Gastroesophageal sphincter (tissue), 4 donors: ENCODE data around the gene STARD3. TPM values are rescaled to one million over a fixed set of nuclear protein-coding genes. Genes with fewer than 3 reads are reported as not detected.
"Not testable (repeated sequence)": the region's sequence is repeated elsewhere in the genome, so short reads cannot be mapped to it uniquely, and the experiment has no call there.

Experiments
- ATAC-seq: fragments of 150-250 bp; one replicate; pipeline ENCODE4 v1.9.1; 2016; ENCODE audit warnings: mild to moderate bottlenecking, moderate library complexity
- H3K27ac ChIP-seq, 4 donors: fragments of 200-600 bp; sonication (generic) in 3 of 4; 1 replicate in 3 of 4; 2 replicates in 1 of 4; pipeline ENCODE4 v1.5.1; 2016 to 2019
- H3K27me3 ChIP-seq: fragments of 200-600 bp; sonication (generic); one replicate; pipeline ENCODE4 v1.5.1; 2019
- H3K36me3 ChIP-seq, 2 donors: fragments of 200-600 bp; sonication (generic); one replicate each; pipeline ENCODE4 v1.5.1; 2019; ENCODE audit warnings: control low read depth in 1 of 2
- H3K4me1 ChIP-seq, 3 donors: fragments of 200-600 bp; sonication (generic); 1 replicate in 2 of 3; 2 replicates in 1 of 3; pipeline ENCODE4 v1.5.1; 2016 to 2019; ENCODE audit warnings: control low read depth in 2 of 3
- H3K4me3 ChIP-seq, 2 donors: fragments of 200-600 bp; sonication (generic); one replicate each; pipeline ENCODE4 v1.5.1; 2019; ENCODE audit warnings: mild to moderate bottlenecking in 1 of 2, moderate library complexity in 1 of 2
- H3K9me3 ChIP-seq, 3 donors: fragments of 200-600 bp; sonication (generic); one replicate each; pipeline ENCODE4 v1.5.1; 2017 to 2019; ENCODE audit warnings: control low read depth in 2 of 3
- CTCF ChIP-seq, 4 experiments: fragments of 200-600 bp in 2 of 4; fragments of 450-650 bp in 2 of 4; sonication (generic) in 1 of 4; IDR thresholded peaks; one replicate each; pipeline ENCODE4 v1.5.1; 2017 to 2019; ENCODE audit warnings: antibody characterized with exemption in 4 of 4, mild to moderate bottlenecking in 2 of 4, moderate library complexity in 2 of 4
- EP300 ChIP-seq: sonication (generic); formaldehyde crosslinking; IDR thresholded peaks from one replicate; pipeline ENCODE4 v1.6.1; 2017; ENCODE audit warnings: antibody characterized with exemption, mild to moderate bottlenecking
- POLR2A ChIP-seq, 2 donors: fragments of 450-650 bp; IDR thresholded peaks; one replicate each; pipeline ENCODE4 v1.6.1; 2017; ENCODE audit warnings: antibody characterized with exemption in 2 of 2, mild to moderate bottlenecking in 2 of 2, moderate library complexity in 1 of 2
- POLR2AphosphoS5 ChIP-seq: sonication (generic); formaldehyde crosslinking; IDR thresholded peaks from one replicate; pipeline ENCODE4 v1.6.1; 2017; ENCODE audit warnings: antibody characterized with exemption
- WGBS, 2 donors: methylation state at CpG; one replicate each; pipeline ENCODE4 v1.1.5; 2018; ENCODE audit warnings: low coverage in 1 of 2; 5-methylcytosine and 5-hydroxymethylcytosine counted together
- total RNA-seq, 4 donors: library from RNA; depleted of rRNA; stranded (reverse); fragments of >200 nt; gene quantifications; one replicate each; pipeline ENCODE4 v1.1.0, GENCODE V29; 2016

Gene STARD3
- total RNA-seq = 10 to 100 TPM; 24.5 to 41.4 (median 27.5) TPM

- peak; percentile 94 for ATAC-seq
- TF ChIP-seq EP300 = no peak
- TF ChIP-seq POLR2A (IDR thresholded peaks at IDR 0.05) = peak; percentile 25 to 53
- TF ChIP-seq POLR2AphosphoS5 = peak; percentile 27
- TF ChIP-seq CTCF (IDR thresholded peaks at IDR 0.05) = peak in 2 of 4 experiments; percentile 14 to 48
- WGBS, 2 donors = 0% methylated on average over 14 of the region's 69 CpGs; no CpG with 5 or more reads in 1 of the 2 donors
- Histone ChIP-seq H3K4me3 (peak within 1 kb of the TSS; percentile 57 to 73), H3K4me1 (peaks cover 0 to 77% (median 34%) of the 10 kb centered on the region in 3 donors), H3K9me3 (no peaks in the 10 kb centered on the region), H3K27ac (peak within 1 kb of the TSS; percentile 32 to 94 (median 90)), H3K36me3 (no peaks in the 10 kb centered on the region), H3K27me3 (peaks cover 7% of the 10 kb centered on the region)
Measured at GRCh38 chr17:39636927-39637736, at the start of gene STARD3. Gene STARD3 (plus strand): TSS chr17:39637144. CDS start chr17:39653532, 16,388 bp downstream.

GRCh38 chr17:39590180-39590579 is 46.8 kb upstream of the STARD3 start:
- H3K27ac ChIP-seq, H3K4me3 ChIP-seq, ATAC-seq, H3K4me1 ChIP-seq, H3K9me3 ChIP-seq, H3K36me3 ChIP-seq: not testable (repeated sequence)
- WGBS, 2 donors = 34% methylated on average over 2 of the region's 2 CpGs; no CpG with 5 or more reads in 1 of the 2 donors
- H3K27me3 ChIP-seq = peaks cover 52% of the 10 kb centered on the region

- 0 to 8% methylated on average over 2 to 13 of the region's 22 CpGs for WGBS, 2 donors
- Histone ChIP-seq H3K4me3 (no peak overlapping the region), H3K9me3 (no peaks in the 10 kb centered on the region), H3K36me3 (no peaks in the 10 kb centered on the region), H3K27ac (no peak overlapping the region), H3K4me1 (peaks cover 0 to 10% (median 0%) of the 10 kb centered on the region in 3 donors), H3K27me3 (peaks cover 69% of the 10 kb centered on the region)
- TF ChIP-seq POLR2A (IDR thresholded peaks at IDR 0.05) = no peak
- TF ChIP-seq EP300 = no peak
- TF ChIP-seq CTCF (IDR thresholded peaks at IDR 0.05) = no peak
- TF ChIP-seq POLR2AphosphoS5 = no peak
- ATAC-seq = no peak
Measured at GRCh38 chr17:39591958-39592954, 44.7 kb upstream of the STARD3 start.

- ATAC-seq = no peak
- H3K36me3 ChIP-seq = no peaks in the 10 kb centered on the region
- WGBS, 2 donors = 88% methylated on average over 2 of the region's 2 CpGs; no CpG with 5 or more reads in 1 of the 2 donors
- no peaks in the 10 kb centered on the region for H3K9me3 ChIP-seq
- TF ChIP-seq CTCF (IDR thresholded peaks at IDR 0.05) = no peak
- TF ChIP-seq POLR2AphosphoS5 = no peak
- no peak for TF ChIP-seq EP300
- TF ChIP-seq POLR2A (IDR thresholded peaks at IDR 0.05) = no peak
- no peak overlapping the region for H3K27ac ChIP-seq
- H3K4me3 ChIP-seq = no peak overlapping the region
- peaks cover 0 to 21% (median 0%) of the 10 kb centered on the region in 3 donors for H3K4me1 ChIP-seq
- peaks cover 73% of the 10 kb centered on the region for H3K27me3 ChIP-seq
Measured at GRCh38 chr17:39593371-39593770, 43.6 kb upstream of the STARD3 start.

GRCh38 chr17:39595294-39595693 is 41.6 kb upstream of the STARD3 start:
- H3K27me3 ChIP-seq = peaks cover 92% of the 10 kb centered on the region
- 10 to 21% methylated on average over 2 to 4 of the region's 4 CpGs for WGBS, 2 donors
- no peaks in the 10 kb centered on the region for H3K9me3 ChIP-seq
- H3K4me1 ChIP-seq = peaks cover 0 to 38% (median 9%) of the 10 kb centered on the region in 3 donors
- ATAC-seq = no peak
- TF ChIP-seq POLR2AphosphoS5 = no peak
- no peak for TF ChIP-seq EP300
- TF ChIP-seq POLR2A (IDR thresholded peaks at IDR 0.05) = no peak
- no peak for TF ChIP-seq CTCF (IDR thresholded peaks at IDR 0.05)
- H3K27ac ChIP-seq = no peak overlapping the region
- H3K36me3 ChIP-seq = no peaks in the 10 kb centered on the region
- H3K4me3 ChIP-seq = no peak overlapping the region
